ENCODE measurements around the gene SUN1. TPM values are rescaled to one million over a fixed set of nuclear protein-coding genes. Genes with fewer than 3 reads are reported as not detected.

SUN1 gene
- total and polyA plus RNA-seq, 7 experiments from 2014 or later, result 39.4 to 254 (median 97.2) TPM

- H3K9me3 Mint-ChIP-seq, result peaks cover 0 to 2% (median 0%) of the 10 kb centered on the region in 11 donors
- no peaks in the 10 kb centered on the region for H3K9me3 ChIP-seq (ENCODE audit: control insufficient read depth in 2 of 3, low read length in 3 of 3)
- no peaks in the 10 kb centered on the region for H3K36me3 ChIP-seq (ENCODE audit: control insufficient read depth in 2 of 3, insufficient read depth in 3 of 3, low read length in 3 of 3)
- H3K27ac Mint-ChIP-seq, result peak overlapping the region in 6 of 9 donors; percentile 28 to 80 (median 68)
- H3K4me1 ChIP-seq (ENCODE audit: control insufficient read depth in 2 of 2, insufficient read depth in 2 of 2, low read length in 2 of 2), result peaks cover 0 to 11% of the 10 kb centered on the region in 2 donors
- no peaks in the 10 kb centered on the region for H3K27me3 Mint-ChIP-seq
- ChIA-PET CTCF (interaction anchor here (0.9 to 2.3 kb wide), 5 partner anchors 13 to 155 kb away, joined by 3 to 13 read pairs (median 6); partner anchors contain the start of gene COX19), POLR2A (interaction anchor here (0.8 to 1.9 kb wide), 6 partner anchors 12 to 144 kb away, joined by 3 to 27 read pairs (median 6); partner anchors contain the start of gene COX19)
- H3K27me3 ChIP-seq (ENCODE audit: control insufficient read depth in 2 of 2, insufficient read depth in 2 of 2, low read length in 2 of 2), result no peaks in the 10 kb centered on the region
- no peak overlapping the region for H3K4me3 ChIP-seq (ENCODE audit: low read length)
- peaks cover 0 to 12% (median 10%) of the 10 kb centered on the region in 7 donors for H3K4me1 Mint-ChIP-seq
- ATAC-seq (no peak), DNase-seq (no peak)
- intact Hi-C loops (cut with micrococcal nuclease), result loop anchor here in 1 of 2 donors (1.0 kb wide), 1 partner anchor 13 kb away; no protein-coding TSS in a partner anchor
- no peak overlapping the region for H3K27ac ChIP-seq (ENCODE audit: low read depth, low read length)
- no peaks in the 10 kb centered on the region for H3K36me3 Mint-ChIP-seq
- peak overlapping the region in 9 of 10 donors; percentile 60 to 82 (median 77) for H3K4me3 Mint-ChIP-seq
Measured at GRCh38 chr7:910441-910861, 78.2 kb downstream of the SUN1 start.

GRCh38 chr7:910931-911431, 78.7 kb downstream of the SUN1 start:
- H3K4me1 ChIP-seq (ENCODE audit: control insufficient read depth in 2 of 2, insufficient read depth in 2 of 2, low read length in 2 of 2), result peaks cover 0 to 11% of the 10 kb centered on the region in 2 donors

GRCh38 chr7:911791-912480, 79.7 kb downstream of the SUN1 start:
- H3K27ac ChIP-seq (ENCODE audit: low read depth, low read length), result no peak overlapping the region
- POLR2A ChIA-PET, result interaction anchor here (0.6 kb wide), 1 partner anchor 286 kb away, joined by 3 read pairs; no protein-coding TSS in a partner anchor

More at GRCh38 chr7:910931-911431, 78.7 kb downstream of the SUN1 start:
- Histone ChIP-seq H3K36me3 (ENCODE audit: control insufficient read depth in 2 of 3, insufficient read depth in 3 of 3, low read length in 3 of 3) (no peaks in the 10 kb centered on the region), H3K9me3 (ENCODE audit: control insufficient read depth in 2 of 3, low read length in 3 of 3) (no peaks in the 10 kb centered on the region), H3K27ac (ENCODE audit: low read depth, low read length) (no peak overlapping the region), H3K4me3 (ENCODE audit: low read length) (no peak overlapping the region), H3K27me3 (ENCODE audit: control insufficient read depth in 2 of 2, insufficient read depth in 2 of 2, low read length in 2 of 2) (no peaks in the 10 kb centered on the region)
- no peaks in the 10 kb centered on the region for H3K27me3 Mint-ChIP-seq
- H3K27ac Mint-ChIP-seq, result no peak overlapping the region
- ATAC-seq (no peak), DNase-seq (no peak)
- CTCF ChIA-PET, result interaction anchor here (2.1 to 2.3 kb wide), 2 partner anchors 12 to 82 kb away, joined by 10 to 13 read pairs; no protein-coding TSS in a partner anchor
- peak overlapping the region in 1 of 10 donors; percentile 56 for H3K4me3 Mint-ChIP-seq
- H3K9me3 Mint-ChIP-seq, result peaks cover 0 to 2% (median 0%) of the 10 kb centered on the region in 11 donors
- no peaks in the 10 kb centered on the region for H3K36me3 Mint-ChIP-seq
- H3K4me1 Mint-ChIP-seq, result peaks cover 0 to 12% (median 10%) of the 10 kb centered on the region in 7 donors
- intact Hi-C loops (cut with micrococcal nuclease), result loop anchor here in 1 of 2 donors (1.0 kb wide), 1 partner anchor 12 kb away; no protein-coding TSS in a partner anchor
- POLR2A ChIA-PET, result interaction anchor here (0.8 to 1.9 kb wide), 4 partner anchors 12 to 94 kb away, joined by 4 to 27 read pairs (median 7); partner anchors contain the start of gene COX19

GRCh38 chr7:913736-914520, 81.7 kb downstream of the SUN1 start:
- Mint-ChIP-seq H3K27ac (no peak overlapping the region), H3K4me3 (no peak overlapping the region), H3K36me3 (peaks cover 0 to 3% (median 0%) of the 10 kb centered on the region in 5 donors), H3K9me3 (no peaks in the 10 kb centered on the region), H3K4me1 (peaks cover 0 to 17% (median 11%) of the 10 kb centered on the region in 7 donors), H3K27me3 (no peaks in the 10 kb centered on the region)
- no peak for ATAC-seq
- no peaks in the 10 kb centered on the region for H3K9me3 ChIP-seq (ENCODE audit: control insufficient read depth in 2 of 3, low read length in 3 of 3)
- H3K4me1 ChIP-seq (ENCODE audit: control insufficient read depth in 2 of 2, insufficient read depth in 2 of 2, low read length in 2 of 2), result peaks cover 0 to 4% of the 10 kb centered on the region in 2 donors
- CTCF ChIA-PET, result interaction anchor here (0.7 kb wide), 2 partner anchors 56 to 256 kb away, joined by 5 read pairs; no protein-coding TSS in a partner anchor
- no peak for DNase-seq
- no peaks in the 10 kb centered on the region for H3K36me3 ChIP-seq (ENCODE audit: control insufficient read depth in 2 of 3, insufficient read depth in 3 of 3, low read length in 3 of 3)
- intact Hi-C loops (cut with micrococcal nuclease), result no loop called here
- no peaks in the 10 kb centered on the region for H3K27me3 ChIP-seq (ENCODE audit: control insufficient read depth in 2 of 2, insufficient read depth in 2 of 2, low read length in 2 of 2)
- POLR2A ChIA-PET, result no interaction called here
- H3K4me3 ChIP-seq (ENCODE audit: low read length), result no peak overlapping the region
- no peak overlapping the region for H3K27ac ChIP-seq (ENCODE audit: low read depth, low read length)

More at GRCh38 chr7:911791-912480, 79.7 kb downstream of the SUN1 start:
- H3K4me3 Mint-ChIP-seq, result no peak overlapping the region
- peaks cover 0 to 11% of the 10 kb centered on the region in 2 donors for H3K4me1 ChIP-seq (ENCODE audit: control insufficient read depth in 2 of 2, insufficient read depth in 2 of 2, low read length in 2 of 2)
- H3K27me3 Mint-ChIP-seq, result no peaks in the 10 kb centered on the region
- peaks cover 0 to 15% (median 11%) of the 10 kb centered on the region in 7 donors for H3K4me1 Mint-ChIP-seq
- no peaks in the 10 kb centered on the region for H3K36me3 ChIP-seq (ENCODE audit: control insufficient read depth in 2 of 3, insufficient read depth in 3 of 3, low read length in 3 of 3)
- no peak for ATAC-seq
- no peaks in the 10 kb centered on the region for H3K9me3 ChIP-seq (ENCODE audit: control insufficient read depth in 2 of 3, low read length in 3 of 3)
- no peak for DNase-seq
- CTCF ChIA-PET, result no interaction called here
- H3K36me3 Mint-ChIP-seq, result no peaks in the 10 kb centered on the region
- no peak overlapping the region for H3K4me3 ChIP-seq (ENCODE audit: low read length)
- no peak overlapping the region for H3K27ac Mint-ChIP-seq
- H3K27me3 ChIP-seq (ENCODE audit: control insufficient read depth in 2 of 2, insufficient read depth in 2 of 2, low read length in 2 of 2), result no peaks in the 10 kb centered on the region
- peaks cover 0 to 2% (median 0%) of the 10 kb centered on the region in 11 donors for H3K9me3 Mint-ChIP-seq
- intact Hi-C loops (cut with micrococcal nuclease), result no loop called here

- H3K4me3 ChIP-seq (ENCODE audit: low read length), result no peak overlapping the region
- Mint-ChIP-seq H3K4me1 (peaks cover 6 to 21% (median 13%) of the 10 kb centered on the region in 7 donors), H3K9me3 (peaks cover 0 to 1% (median 0%) of the 10 kb centered on the region in 11 donors), H3K27ac (no peak overlapping the region), H3K27me3 (no peaks in the 10 kb centered on the region), H3K4me3 (no peak overlapping the region), H3K36me3 (peaks cover 0 to 3% (median 0%) of the 10 kb centered on the region in 5 donors)
- ATAC-seq (no peak), DNase-seq (no peak)
- CTCF ChIA-PET, result no interaction called here
- no peak overlapping the region for H3K27ac ChIP-seq (ENCODE audit: low read depth, low read length)
- no peaks in the 10 kb centered on the region for H3K27me3 ChIP-seq (ENCODE audit: control insufficient read depth in 2 of 2, insufficient read depth in 2 of 2, low read length in 2 of 2)
- H3K36me3 ChIP-seq (ENCODE audit: control insufficient read depth in 2 of 3, insufficient read depth in 3 of 3, low read length in 3 of 3), result no peaks in the 10 kb centered on the region
- no peaks in the 10 kb centered on the region for H3K9me3 ChIP-seq (ENCODE audit: control insufficient read depth in 2 of 3, low read length in 3 of 3)
- POLR2A ChIA-PET, result no interaction called here
- intact Hi-C loops (cut with micrococcal nuclease), result no loop called here
- peaks cover 0 to 4% of the 10 kb centered on the region in 2 donors for H3K4me1 ChIP-seq (ENCODE audit: control insufficient read depth in 2 of 2, insufficient read depth in 2 of 2, low read length in 2 of 2)
Measured at GRCh38 chr7:914521-915194, 82.4 kb downstream of the SUN1 start.

Measured in naive thymus-derived CD4-positive, alpha-beta T cell (primary cell).